A549 (cell line): ENCODE data around the gene SATB2. TPM values are rescaled to one million over a fixed set of nuclear protein-coding genes. Genes with fewer than 3 reads are reported as not detected.

Source experiments
- ATAC-seq, 2 experiments: fragments of 200-7000 bp in 1 of 2; fragments of >200 bp in 1 of 2; cut with Nextera tagmentation in 1 of 2; cut with Tn5 transposase in 1 of 2; 3 replicates each; pipeline versions ENCODE4 v1.8.0 to v1.9.1; 2018 to 2020; ENCODE audit warnings: mild to moderate bottlenecking in 1 of 2, moderate library complexity in 1 of 2
- CTCF ChIA-PET: fragments of 300-600 bp; sonication (Branson Sonifier 250); formaldehyde crosslinking; extraction: SDS; loops from one replicate; lab custom pipeline; 2021; ENCODE audit warnings: antibody characterized with exemption, inconsistent platforms; lab: Yijun Ruan, JAX
- POLR2A ChIA-PET: fragments of 350-600 bp; formaldehyde crosslinking; extraction: SDS; loops from one replicate; lab custom pipeline; 2021; ENCODE audit warnings: antibody characterized with exemption, inconsistent platforms; lab: Yijun Ruan, JAX
- DNase-seq, 2 experiments: peaks; one replicate each; pipeline versions ENCODE4 v3.0.0 to v3.0.0-alpha.2; 2011 to 2016; ENCODE audit warnings: low read depth in 1 of 2, low spot score in 1 of 2
- FAIRE-seq: peaks from 2 replicates; lab custom pipeline; 2011; peaks lifted over from hg19 to GRCh38; lab: Jason Lieb, UNC
- H3K27ac ChIP-seq, 2 experiments: fragments of >200 bp; sonication (Bioruptor Twin); formaldehyde crosslinking; 3 replicates each; pipeline ENCODE4 v1.5.1; 2016 to 2017
- H3K4me1 ChIP-seq: fragments of >200 bp; sonication (Bioruptor Twin); formaldehyde crosslinking; 3 replicates; pipeline ENCODE4 v1.6.1; 2016
- H3K4me2 ChIP-seq: fragments of >200 bp; sonication (Bioruptor Twin); formaldehyde crosslinking; 3 replicates; pipeline ENCODE4 v1.6.1; 2016
- H3K4me3 ChIP-seq: fragments of >200 bp; sonication (Bioruptor Twin); formaldehyde crosslinking; 3 replicates; pipeline ENCODE4 v1.5.1; 2016
- H3K9me3 ChIP-seq: fragments of >200 bp; sonication (Bioruptor Twin); formaldehyde crosslinking; 3 replicates; pipeline ENCODE4 v1.6.1; 2016
- ATOH8 ChIP-seq: fragments of 250-450 bp; sonication (Bioruptor Pico); IDR thresholded peaks from 2 replicates; pipeline ENCODE4 v1.5.0; 2020; ENCODE audit warnings: low read depth, mild to moderate bottlenecking, moderate library complexity
- BHLHE40 ChIP-seq: IDR thresholded peaks from 2 replicates; pipeline ENCODE4 v1.6.1; 2012; ENCODE audit warnings: low read depth, low read length, inconsistent platforms
- CBX8 ChIP-seq: fragments of 200-600 bp; sonication (generic); IDR thresholded peaks from 2 replicates; pipeline ENCODE4 v1.6.1; 2016
- EHF ChIP-seq: fragments of 250-450 bp; sonication (Bioruptor Pico); IDR thresholded peaks from 2 replicates; pipeline ENCODE4 v1.5.0; 2020; ENCODE audit warnings: mild to moderate bottlenecking
- EHMT2 ChIP-seq: fragments of 200-600 bp; sonication (generic); IDR thresholded peaks from 2 replicates; pipeline ENCODE4 v1.6.1; 2016; ENCODE audit warnings: antibody characterized with exemption, low read depth, mild to moderate bottlenecking, moderate library complexity
- GATA3 ChIP-seq: IDR thresholded peaks from 2 replicates; pipeline ENCODE4 v1.6.1; 2012; ENCODE audit warnings: borderline replicate concordance
- HDAC2 ChIP-seq: fragments of 200-600 bp; sonication (generic); IDR thresholded peaks from 2 replicates; pipeline ENCODE4 v1.6.1; 2016
- HMGXB4 ChIP-seq: fragments of 250-450 bp; sonication (Bioruptor Pico); IDR thresholded peaks from 2 replicates; pipeline ENCODE4 v1.5.0; 2021; ENCODE audit warnings: mild to moderate bottlenecking, moderate library complexity, borderline replicate concordance
- HOXA7 ChIP-seq: fragments of 250-450 bp; sonication (Bioruptor Pico); IDR thresholded peaks from 2 replicates; pipeline ENCODE4 v1.5.0; 2020; ENCODE audit warnings: mild to moderate bottlenecking, moderate library complexity
- HOXB13 ChIP-seq: fragments of 250-450 bp; sonication (Bioruptor Pico); IDR thresholded peaks from 2 replicates; pipeline ENCODE4 v1.5.0; 2020; ENCODE audit warnings: low read depth, mild to moderate bottlenecking, moderate library complexity
- JUN ChIP-seq, 2 experiments: fragments of >200 bp; sonication (Bioruptor Twin); formaldehyde crosslinking; IDR thresholded peaks; 2 replicates in 1 of 2; 3 replicates in 1 of 2; pipeline ENCODE4 v1.6.1; 2016 to 2017
- JUNB ChIP-seq: fragments of >200 bp; sonication (Bioruptor Twin); formaldehyde crosslinking; IDR thresholded peaks from 2 replicates; pipeline ENCODE4 v1.6.1; 2016
- KDM5A ChIP-seq: fragments of 200-600 bp; sonication (generic); IDR thresholded peaks from 2 replicates; pipeline ENCODE4 v1.6.1; 2016; ENCODE audit warnings: antibody characterized with exemption, mild to moderate bottlenecking
- MAFK ChIP-seq: fragments of 450-650 bp; IDR thresholded peaks from 2 replicates; pipeline ENCODE4 v1.6.1; 2014; ENCODE audit not compliant: partially characterized antibody
- MAX ChIP-seq: IDR thresholded peaks from 2 replicates; pipeline ENCODE4 v1.6.1; 2012
- NPAS2 ChIP-seq: fragments of 250-450 bp; sonication (Bioruptor Pico); IDR thresholded peaks from 2 replicates; pipeline ENCODE4 v1.8.0; 2022; ENCODE audit warnings: mild to moderate bottlenecking, moderate library complexity, borderline replicate concordance
- PBX3 ChIP-seq: IDR thresholded peaks from 2 replicates; pipeline ENCODE4 v1.6.1; 2012
- PHF8 ChIP-seq: fragments of 200-600 bp; sonication (generic); IDR thresholded peaks from 2 replicates; pipeline ENCODE4 v1.6.1; 2016; ENCODE audit warnings: low read depth, mild to moderate bottlenecking, antibody characterized with exemption, moderate library complexity, borderline replicate concordance
- POLR2A ChIP-seq: IDR thresholded peaks from 2 replicates; pipeline ENCODE4 v1.6.1; 2012; ENCODE audit warnings: mild to moderate bottlenecking, low read length
- RAD21 ChIP-seq, 2 experiments: fragments of >200 bp in 1 of 2; sonication (Bioruptor Twin) in 1 of 2; formaldehyde crosslinking in 1 of 2; IDR thresholded peaks in 1 of 2; conservative IDR thresholded peaks in 1 of 2; 2 replicates in 1 of 2; 3 replicates in 1 of 2; pipeline ENCODE4 v1.6.1; 2012 to 2018; ENCODE audit warnings: inconsistent platforms in 1 of 2
- RFX5 ChIP-seq: fragments of 450-650 bp; IDR thresholded peaks from 2 replicates; pipeline ENCODE4 v1.7.1; 2014; ENCODE audit warnings: antibody characterized with exemption, mild to moderate bottlenecking, moderate library complexity
- RNF2 ChIP-seq: fragments of 200-600 bp; sonication (generic); IDR thresholded peaks from 2 replicates; pipeline ENCODE4 v1.6.1; 2016; ENCODE audit warnings: low read depth, mild to moderate bottlenecking, antibody characterized with exemption, moderate library complexity, borderline replicate concordance
- SREBF2 ChIP-seq: fragments of 450-650 bp; IDR thresholded peaks from 2 replicates; pipeline ENCODE4 v1.6.1; 2014; ENCODE audit warnings: mild to moderate bottlenecking, moderate library complexity
- USF2 ChIP-seq: fragments of 450-650 bp; IDR thresholded peaks from 2 replicates; pipeline ENCODE4 v1.6.1; 2014; ENCODE audit warnings: antibody characterized with exemption
- ZC3H11A ChIP-seq: fragments of 450-650 bp; IDR thresholded peaks from 2 replicates; pipeline ENCODE4 v1.6.1; 2014; ENCODE audit warnings: antibody characterized with exemption, mild to moderate bottlenecking
- ZFP36 ChIP-seq: fragments of 450-650 bp; IDR thresholded peaks from 2 replicates; pipeline ENCODE4 v1.6.1; 2014; ENCODE audit warnings: borderline replicate concordance; ENCODE audit not compliant: partially characterized antibody
- ZNF302 ChIP-seq: fragments of 250-450 bp; sonication (Bioruptor Pico); IDR thresholded peaks from 2 replicates; pipeline ENCODE4 v1.9.0; 2021; ENCODE audit warnings: inconsistent platforms, mild to moderate bottlenecking, moderate library complexity
- ZSCAN20 ChIP-seq: fragments of 250-450 bp; sonication (Bioruptor Pico); IDR thresholded peaks from 2 replicates; pipeline ENCODE4 v1.8.0; 2022; ENCODE audit warnings: mild to moderate bottlenecking, moderate library complexity
- WGBS: methylation state at CpG from one replicate; pipeline ENCODE4 v1.1.6; 2017; ENCODE audit errors: missing lambda C conversion rate; 5-methylcytosine and 5-hydroxymethylcytosine counted together
- polyA plus RNA-seq, 4 experiments: library from polyadenylated mRNA; depleted of rRNA in 3 of 4; stranded (reverse); fragments of >200 nt; fragmentation: RNase III in 1 of 4; extraction: RNeasy Plus Mini Kit Qiagen cat#74134 plus additional on column Dnase treatment in 1 of 4; gene quantifications; 2 replicates in 3 of 4; 3 replicates in 1 of 4; pipeline ENCODE4 v1.2.3, GENCODE V29; 2011 to 2017

The SATB2 gene
- polyA plus RNA-seq, 2 of the 4 experiments (the other 2 are of a cell fraction): 1.9 to 3.4 TPM

GRCh38 chr2:199395311-199395710, 62.4 kb downstream of the SATB2 start:
- TF ChIP-seq USF2 (no peak), HOXB13 (CRISPR knock-in tag) (no peak), HMGXB4 (CRISPR knock-in tag) (no peak), RAD21 (conservative IDR thresholded peaks at IDR 0.05 in 1 of 2, IDR thresholded peaks at IDR 0.05 in 1 of 2) (no peak), CBX8 (no peak), EHMT2 (no peak), ZC3H11A (no peak), ZSCAN20 (CRISPR knock-in tag) (no peak), KDM5A (no peak), PHF8 (no peak), SREBF2 (no peak), JUNB (no peak), HDAC2 (no peak), EHF (CRISPR knock-in tag) (no peak)
- TF ChIP-seq, all 56 proteins: peak for 0
- H3K4me2 ChIP-seq: no peak overlapping the region
- H3K4me3 ChIP-seq: no peak overlapping the region
- DNase-seq (no peak), FAIRE-seq (no peak), ATAC-seq (no peak)
- CTCF ChIA-PET: no interaction called here
- no peaks in the 10 kb centered on the region for H3K9me3 ChIP-seq
- no peaks in the 10 kb centered on the region for H3K4me1 ChIP-seq
- POLR2A ChIA-PET: no interaction called here
- H3K27ac ChIP-seq: no peak overlapping the region

- no peak overlapping the region for H3K27ac ChIP-seq
- no peak overlapping the region for H3K4me3 ChIP-seq
- TF ChIP-seq RNF2 (no peak), ATOH8 (CRISPR knock-in tag) (no peak), MAFK (no peak), BHLHE40 (no peak), GATA3 (no peak), EHMT2 (no peak), RFX5 (no peak), ZFP36 (no peak), HOXA7 (CRISPR knock-in tag) (no peak)
- TF ChIP-seq, all 56 proteins: peak for 0
- Histone ChIP-seq H3K4me2 (no peak overlapping the region), H3K9me3 (no peaks in the 10 kb centered on the region), H3K4me1 (no peaks in the 10 kb centered on the region)
- FAIRE-seq: no peak
- ATAC-seq: no peak
- no peak for DNase-seq
- POLR2A ChIA-PET: no interaction called here
- CTCF ChIA-PET: interaction anchor here (1.5 kb wide), 1 partner anchor 72 kb away, joined by 4 read pairs; no protein-coding TSS in a partner anchor
- WGBS: 79% methylated on average over 1 of the region's 1 CpG
Observed at GRCh38 chr2:199392363-199392762, 65.4 kb downstream of the SATB2 start.

- Histone ChIP-seq H3K4me3 (no peak overlapping the region), H3K4me1 (no peaks in the 10 kb centered on the region), H3K27ac (no peak overlapping the region), H3K9me3 (no peaks in the 10 kb centered on the region), H3K4me2 (no peak overlapping the region)
- ChIA-PET POLR2A (no interaction called here), CTCF (no interaction called here)
- DNase-seq (no peak), ATAC-seq (no peak), FAIRE-seq (no peak)
- WGBS: 83% methylated on average over 1 of the region's 1 CpG
- TF ChIP-seq ZC3H11A (no peak), NPAS2 (CRISPR knock-in tag) (no peak), ZSCAN20 (CRISPR knock-in tag) (no peak), USF2 (no peak), PBX3 (no peak), MAX (no peak), HMGXB4 (CRISPR knock-in tag) (no peak), HOXA7 (CRISPR knock-in tag) (no peak), POLR2A (no peak), RNF2 (no peak), ZNF302 (CRISPR knock-in tag) (no peak), JUN (IDR thresholded peaks at IDR 0.05) (no peak), JUNB (no peak)
- TF ChIP-seq, all 56 proteins: peak for 0
Observed at GRCh38 chr2:199388728-199389268, 68.9 kb downstream of the SATB2 start.
